Epithelial cell of proximal tubule (primary cell): ENCODE measurements around the gene NFKB1. TPM values are rescaled to one million over a fixed set of nuclear protein-coding genes. Genes with fewer than 3 reads are reported as not detected.

Experiments
- DNase-seq: peaks from one replicate; pipeline ENCODE4 v3.0.0-alpha.2; 2011; ENCODE audit warnings: low read depth
- H3K4me3 ChIP-seq: 2 replicates; pipeline ENCODE4 v1.5.1; 2011; ENCODE audit warnings: low read depth, mild to moderate bottlenecking, low read length
- CTCF ChIP-seq: conservative IDR thresholded peaks from 2 replicates; pipeline ENCODE4 v1.5.1; 2012; ENCODE audit warnings: low read depth, mild to moderate bottlenecking, low read length
- total RNA-seq: library from RNA; depleted of rRNA; stranded (reverse); fragments of >200 nt; gene quantifications from 2 replicates; pipeline ENCODE4 v1.2.3, GENCODE V29; 2015

The NFKB1 gene
- total RNA-seq, 1 donor from 2014 or later, result 26.2 TPM

- DNase-seq, result no peak
- no peak for TF ChIP-seq CTCF
Observed at GRCh38 chr4:102593147-102593546, 92.0 kb downstream of the NFKB1 start.

DNA sequence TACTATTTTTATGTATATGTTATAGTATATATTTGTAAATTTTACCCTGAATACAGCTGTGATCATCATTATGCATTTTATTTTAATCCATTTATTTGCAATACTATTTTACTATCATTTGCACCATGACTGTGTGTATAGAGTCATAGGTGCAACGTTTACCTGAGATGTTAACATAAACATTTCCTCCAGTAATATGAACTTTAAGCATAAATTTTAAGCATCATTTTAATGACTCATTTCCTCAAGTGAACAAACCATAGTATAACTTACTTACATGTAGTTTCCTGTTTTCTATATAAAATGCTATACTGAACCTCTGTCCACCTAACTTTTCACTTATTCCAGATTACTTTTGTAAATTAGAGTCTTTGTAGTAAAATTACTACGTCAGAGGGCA is 92.8 kb downstream of the NFKB1 start:
- no peak for DNase-seq

More at GRCh38 chr4:102593147-102593546, 92.0 kb downstream of the NFKB1 start:
- no peak overlapping the region for H3K4me3 ChIP-seq

DNA sequence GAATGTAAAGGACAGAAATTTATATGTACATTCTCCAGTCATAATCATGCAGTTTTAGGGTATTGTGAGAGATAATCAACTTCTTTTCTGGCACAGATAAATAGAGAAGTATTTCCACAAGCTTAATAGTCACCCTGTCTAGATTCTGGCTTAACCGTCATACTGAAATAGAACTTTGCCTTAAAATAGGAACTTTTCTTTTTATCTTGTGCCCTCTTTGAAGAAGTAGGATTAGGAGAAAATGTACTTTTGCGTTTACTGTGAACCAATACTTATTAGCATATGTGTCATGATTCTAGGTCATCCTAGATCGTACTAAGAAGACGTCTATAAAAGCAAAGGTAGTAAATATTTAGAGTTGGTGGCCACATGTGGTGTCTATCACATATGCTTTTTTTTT is 95.4 kb downstream of the NFKB1 start:
- TF ChIP-seq CTCF, result no peak
- H3K4me3 ChIP-seq, result no peak overlapping the region
- no peak for DNase-seq

More for the DNA sequence above, 92.8 kb downstream of the NFKB1 start:
- H3K4me3 ChIP-seq, result no peak overlapping the region
- TF ChIP-seq CTCF, result no peak

DNA sequence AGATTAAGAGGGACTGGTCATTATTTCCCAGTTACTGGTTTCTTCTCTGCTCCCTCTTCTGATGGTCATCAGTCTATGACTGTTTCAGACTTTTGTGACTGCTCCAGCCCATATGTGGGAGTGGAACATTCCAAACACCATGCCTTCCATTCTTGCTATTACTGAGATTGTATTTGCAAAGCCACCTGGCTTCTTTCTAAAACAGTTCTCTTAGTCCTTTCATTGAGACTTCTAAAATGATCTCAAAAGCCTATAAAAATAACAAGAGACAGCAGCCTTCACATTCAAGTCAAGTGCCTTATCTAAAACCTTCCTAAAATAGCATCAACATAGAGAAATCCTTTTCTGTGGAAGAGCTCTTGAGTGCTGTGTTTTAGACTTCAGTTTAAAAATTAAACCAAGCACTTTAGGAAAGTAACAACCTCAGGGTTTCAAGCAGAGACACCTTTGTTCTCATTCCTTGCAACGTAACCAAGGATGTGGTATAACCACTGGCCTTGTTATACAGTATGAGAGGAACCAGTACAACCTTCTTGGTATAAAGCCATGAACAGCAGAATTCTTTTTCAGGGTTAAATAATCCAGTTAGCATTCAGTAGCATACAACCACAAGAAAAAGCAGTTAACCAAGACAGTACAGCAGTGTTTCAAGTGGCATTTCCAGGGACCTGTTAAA is 97.1 kb downstream of the NFKB1 start:
- DNase-seq, result no peak
- H3K4me3 ChIP-seq, result no peak overlapping the region
- no peak for TF ChIP-seq CTCF

GRCh38 chr4:102598762-102599374 is 97.7 kb downstream of the NFKB1 start:
- no peak for TF ChIP-seq CTCF
- no peak overlapping the region for H3K4me3 ChIP-seq
- no peak for DNase-seq

GRCh38 chr4:102599455-102599854 is 98.3 kb downstream of the NFKB1 start:
- TF ChIP-seq CTCF, result no peak
- H3K4me3 ChIP-seq, result no peak overlapping the region
- DNase-seq, result no peak

DNA sequence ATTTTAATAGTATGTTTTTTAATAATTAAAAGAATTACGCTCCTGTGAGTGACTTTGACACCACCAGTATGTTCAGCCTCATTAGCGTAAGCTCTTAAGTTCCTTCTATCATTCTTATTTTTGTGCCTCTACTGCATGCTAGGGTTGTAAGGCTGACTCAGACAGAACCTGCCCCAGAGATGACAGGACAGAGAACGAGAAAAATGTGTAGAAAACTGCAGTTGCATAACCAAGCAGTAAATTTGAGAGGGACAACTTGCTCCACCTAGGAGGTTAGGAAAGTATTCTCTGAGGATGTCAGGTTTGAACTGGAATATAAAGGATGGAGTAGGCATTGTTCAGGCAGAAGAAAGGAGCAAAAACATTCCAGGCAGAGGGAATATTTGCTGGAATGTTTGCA is 98.7 kb downstream of the NFKB1 start:
- DNase-seq, result no peak
- no peak overlapping the region for H3K4me3 ChIP-seq
- no peak for TF ChIP-seq CTCF
